Measurements from ENCODE around the gene CRY2. TPM values are rescaled to one million over a fixed set of nuclear protein-coding genes. Genes with fewer than 3 reads are reported as not detected.
A peak's percentile ranks its signal among the peaks of the same experiment; 100 is the strongest.

The CRY2 gene
- polyA plus RNA-seq, 1 of the 3 experiments (the other 2 are of a cell fraction) = 6.7 TPM

DNA sequence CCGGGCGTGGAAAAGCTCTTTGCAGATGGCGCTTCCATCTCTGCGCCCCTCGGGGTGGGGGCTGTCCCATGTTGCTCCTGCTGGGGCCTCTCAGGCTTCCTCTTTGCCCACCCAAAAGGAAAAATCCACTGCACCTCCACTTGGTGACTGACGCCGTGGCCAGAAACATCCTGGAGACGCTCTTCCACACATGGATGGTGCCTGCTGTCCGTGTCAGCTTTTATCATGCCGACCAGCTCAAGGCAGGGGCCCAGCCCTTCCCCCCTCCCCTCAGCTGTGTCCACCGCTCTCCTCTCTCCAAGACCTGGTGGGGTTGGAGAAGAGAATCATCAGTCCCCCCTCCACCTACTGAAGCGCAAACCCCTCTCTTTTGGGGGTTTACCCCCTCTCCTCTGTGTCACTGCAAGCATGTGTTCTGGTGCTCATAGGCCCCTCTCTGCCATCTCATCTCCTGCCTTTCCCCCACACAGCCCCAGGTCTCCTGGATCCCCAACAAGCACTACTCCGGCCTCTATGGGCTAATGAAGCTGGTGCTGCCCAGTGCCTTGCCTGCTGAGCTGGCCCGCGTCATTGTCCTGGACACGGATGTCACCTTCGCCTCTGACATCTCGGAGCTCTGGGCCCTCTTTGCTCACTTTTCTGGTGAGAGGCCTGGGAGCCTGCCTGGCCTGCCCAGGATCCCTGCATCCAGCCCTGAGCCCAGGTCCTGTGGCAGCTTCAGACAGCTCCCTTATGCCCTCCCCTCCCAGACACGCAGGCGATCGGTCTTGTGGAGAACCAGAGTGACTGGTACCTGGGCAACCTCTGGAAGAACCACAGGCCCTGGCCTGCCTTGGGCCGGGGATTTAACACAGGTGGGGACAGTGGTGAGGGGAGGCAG, 77.0 kb downstream of the CRY2 start:
- Histone ChIP-seq H3K27ac (ENCODE audit: low read depth in 2 of 2, low read length in 1 of 2) (no peak overlapping the region), H3K27me3 (ENCODE audit: insufficient read depth) (no peaks in the 10 kb centered on the region), H4K20me1 (ENCODE audit: insufficient read depth) (no peaks in the 10 kb centered on the region), H3K4me2 (no peak overlapping the region), H3K9me2 (no peaks in the 10 kb centered on the region), H3K79me2 (ENCODE audit: insufficient read depth) (no peaks in the 10 kb centered on the region), H3K9ac (no peak overlapping the region), H2AFZ (ENCODE audit: low read depth) (no peak overlapping the region), H3F3A (replicated peaks; ENCODE audit: insufficient read depth) (no peaks in the 10 kb centered on the region), H3K36me3 (replicated peaks in 1 of 2; ENCODE audit: control insufficient read depth in 1 of 2, insufficient read depth in 2 of 2, low read length in 1 of 2) (no peaks in the 10 kb centered on the region), H3K4me3 (ENCODE audit: low read depth in 2 of 2, low read length in 1 of 2) (no peak overlapping the region), H3K4me1 (ENCODE audit: control insufficient read depth in 1 of 2, insufficient read depth in 2 of 2, low read depth in 1 of 2, low read length in 1 of 2) (no peaks in the 10 kb centered on the region; a peak in 1 of 4 replicates), H3K9me3 (no peaks in the 10 kb centered on the region)
- no peak for DNase-seq
- POLR2A ChIA-PET = no interaction called here
- WGBS (ENCODE audit: low lambda C conversion rate) = 91% methylated on average over 18 of the region's 22 CpGs
- TF ChIP-seq, protein P1, sequence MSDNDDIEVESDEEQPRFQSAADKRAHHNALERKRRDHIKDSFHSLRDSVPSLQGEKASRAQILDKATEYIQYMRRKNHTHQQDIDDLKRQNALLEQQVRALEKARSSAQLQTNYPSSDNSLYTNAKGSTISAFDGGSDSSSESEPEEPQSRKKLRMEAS (IDR thresholded peaks at IDR 0.05; ENCODE audit: low read depth) = no peak
- TF ChIP-seq, protein P2, sequence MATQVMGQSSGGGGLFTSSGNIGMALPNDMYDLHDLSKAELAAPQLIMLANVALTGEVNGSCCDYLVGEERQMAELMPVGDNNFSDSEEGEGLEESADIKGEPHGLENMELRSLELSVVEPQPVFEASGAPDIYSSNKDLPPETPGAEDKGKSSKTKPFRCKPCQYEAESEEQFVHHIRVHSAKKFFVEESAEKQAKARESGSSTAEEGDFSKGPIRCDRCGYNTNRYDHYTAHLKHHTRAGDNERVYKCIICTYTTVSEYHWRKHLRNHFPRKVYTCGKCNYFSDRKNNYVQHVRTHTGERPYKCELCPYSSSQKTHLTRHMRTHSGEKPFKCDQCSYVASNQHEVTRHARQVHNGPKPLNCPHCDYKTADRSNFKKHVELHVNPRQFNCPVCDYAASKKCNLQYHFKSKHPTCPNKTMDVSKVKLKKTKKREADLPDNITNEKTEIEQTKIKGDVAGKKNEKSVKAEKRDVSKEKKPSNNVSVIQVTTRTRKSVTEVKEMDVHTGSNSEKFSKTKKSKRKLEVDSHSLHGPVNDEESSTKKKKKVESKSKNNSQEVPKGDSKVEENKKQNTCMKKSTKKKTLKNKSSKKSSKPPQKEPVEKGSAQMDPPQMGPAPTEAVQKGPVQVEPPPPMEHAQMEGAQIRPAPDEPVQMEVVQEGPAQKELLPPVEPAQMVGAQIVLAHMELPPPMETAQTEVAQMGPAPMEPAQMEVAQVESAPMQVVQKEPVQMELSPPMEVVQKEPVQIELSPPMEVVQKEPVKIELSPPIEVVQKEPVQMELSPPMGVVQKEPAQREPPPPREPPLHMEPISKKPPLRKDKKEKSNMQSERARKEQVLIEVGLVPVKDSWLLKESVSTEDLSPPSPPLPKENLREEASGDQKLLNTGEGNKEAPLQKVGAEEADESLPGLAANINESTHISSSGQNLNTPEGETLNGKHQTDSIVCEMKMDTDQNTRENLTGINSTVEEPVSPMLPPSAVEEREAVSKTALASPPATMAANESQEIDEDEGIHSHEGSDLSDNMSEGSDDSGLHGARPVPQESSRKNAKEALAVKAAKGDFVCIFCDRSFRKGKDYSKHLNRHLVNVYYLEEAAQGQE (IDR thresholded peaks at IDR 0.05; ENCODE audit: low read depth, low read length) = no peak
- CTCF ChIA-PET = interaction anchor here (0.6 to 1.5 kb wide), 4 partner anchors 18 to 82 kb away, joined by 3 to 8 read pairs (median 4); no protein-coding TSS in a partner anchor

DNA sequence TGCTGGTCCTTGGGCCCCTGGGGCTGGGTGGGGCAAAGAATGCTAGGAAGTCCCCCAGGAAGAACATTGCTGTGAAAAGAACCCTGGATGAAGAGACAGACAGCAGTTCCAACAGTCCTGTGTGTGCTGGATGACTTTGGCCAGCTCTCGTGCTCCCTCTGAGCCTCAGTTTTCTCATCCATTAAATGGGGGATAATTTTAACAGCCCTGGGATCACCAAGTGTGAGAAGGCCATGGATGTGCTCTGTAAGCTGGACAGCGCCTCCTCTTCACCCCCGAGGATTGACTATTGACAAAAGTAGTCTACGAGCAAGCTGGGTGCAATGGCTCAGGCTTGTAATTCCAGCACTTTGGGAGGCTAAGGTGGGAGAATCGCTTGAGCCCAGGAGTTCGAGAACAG, 77.7 kb downstream of the CRY2 start:
- H3K9me3 ChIP-seq = no peaks in the 10 kb centered on the region
- POLR2A ChIA-PET = no interaction called here
- H3K9ac ChIP-seq = no peak overlapping the region
- no peaks in the 10 kb centered on the region for H3K9me2 ChIP-seq
- no peak overlapping the region for H3K4me2 ChIP-seq
- H4K20me1 ChIP-seq (ENCODE audit: insufficient read depth) = no peaks in the 10 kb centered on the region
- CTCF ChIA-PET = interaction anchor here (0.6 to 1.5 kb wide), 3 partner anchors 19 to 82 kb away, joined by 3 to 8 read pairs (median 4); no protein-coding TSS in a partner anchor
- no peak for DNase-seq
- no peak overlapping the region for H3K27ac ChIP-seq (ENCODE audit: low read depth in 2 of 2, low read length in 1 of 2)
- H3K4me1 ChIP-seq (ENCODE audit: control insufficient read depth in 1 of 2, insufficient read depth in 2 of 2, low read depth in 1 of 2, low read length in 1 of 2) = no peaks in the 10 kb centered on the region; a peak in 1 of 4 replicates
- H2AFZ ChIP-seq (ENCODE audit: low read depth) = no peak overlapping the region
- H3F3A ChIP-seq (replicated peaks; ENCODE audit: insufficient read depth) = no peaks in the 10 kb centered on the region
- H3K27me3 ChIP-seq (ENCODE audit: insufficient read depth) = no peaks in the 10 kb centered on the region
- TF ChIP-seq, protein P2 (IDR thresholded peaks at IDR 0.05; ENCODE audit: low read depth, low read length) = peak; percentile 77
- TF ChIP-seq, protein P3, sequence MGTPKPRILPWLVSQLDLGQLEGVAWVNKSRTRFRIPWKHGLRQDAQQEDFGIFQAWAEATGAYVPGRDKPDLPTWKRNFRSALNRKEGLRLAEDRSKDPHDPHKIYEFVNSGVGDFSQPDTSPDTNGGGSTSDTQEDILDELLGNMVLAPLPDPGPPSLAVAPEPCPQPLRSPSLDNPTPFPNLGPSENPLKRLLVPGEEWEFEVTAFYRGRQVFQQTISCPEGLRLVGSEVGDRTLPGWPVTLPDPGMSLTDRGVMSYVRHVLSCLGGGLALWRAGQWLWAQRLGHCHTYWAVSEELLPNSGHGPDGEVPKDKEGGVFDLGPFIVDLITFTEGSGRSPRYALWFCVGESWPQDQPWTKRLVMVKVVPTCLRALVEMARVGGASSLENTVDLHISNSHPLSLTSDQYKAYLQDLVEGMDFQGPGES (IDR thresholded peaks at IDR 0.05; ENCODE audit: low read depth, low read length) = no peak
- H3K36me3 ChIP-seq (replicated peaks in 1 of 2; ENCODE audit: control insufficient read depth in 1 of 2, insufficient read depth in 2 of 2, low read length in 1 of 2) = no peaks in the 10 kb centered on the region
- no peaks in the 10 kb centered on the region for H3K79me2 ChIP-seq (ENCODE audit: insufficient read depth)
- H3K4me3 ChIP-seq (ENCODE audit: low read depth in 2 of 2, low read length in 1 of 2) = no peak overlapping the region
- WGBS (ENCODE audit: low lambda C conversion rate) = 93% methylated on average over 6 of the region's 6 CpGs
